Measurements from ENCODE around the gene RPRD1B. TPM values are rescaled to one million over a fixed set of nuclear protein-coding genes. Genes with fewer than 3 reads are reported as not detected.

The RPRD1B gene
- total and polyA plus RNA-seq, 2 of the 13 experiments (the other 11 are each of a cell fraction or from before 2014, with no cell fraction given), result 31.1 to 41.5 TPM

GRCh38 chr20:38044685-38045084, 11.1 kb downstream of the RPRD1B start (continued):
- TF ChIP-seq, protein P1, sequence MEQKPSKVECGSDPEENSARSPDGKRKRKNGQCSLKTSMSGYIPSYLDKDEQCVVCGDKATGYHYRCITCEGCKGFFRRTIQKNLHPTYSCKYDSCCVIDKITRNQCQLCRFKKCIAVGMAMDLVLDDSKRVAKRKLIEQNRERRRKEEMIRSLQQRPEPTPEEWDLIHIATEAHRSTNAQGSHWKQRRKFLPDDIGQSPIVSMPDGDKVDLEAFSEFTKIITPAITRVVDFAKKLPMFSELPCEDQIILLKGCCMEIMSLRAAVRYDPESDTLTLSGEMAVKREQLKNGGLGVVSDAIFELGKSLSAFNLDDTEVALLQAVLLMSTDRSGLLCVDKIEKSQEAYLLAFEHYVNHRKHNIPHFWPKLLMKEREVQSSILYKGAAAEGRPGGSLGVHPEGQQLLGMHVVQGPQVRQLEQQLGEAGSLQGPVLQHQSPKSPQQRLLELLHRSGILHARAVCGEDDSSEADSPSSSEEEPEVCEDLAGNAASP (CRISPR knock-in tag; IDR thresholded peaks at IDR 0.05; ENCODE audit: borderline replicate concordance), result no peak
- no peak for TF ChIP-seq STAT6 (CRISPR knock-in tag; IDR thresholded peaks at IDR 0.05; ENCODE audit: borderline replicate concordance)
- TF ChIP-seq MAZ (IDR thresholded peaks at IDR 0.05; ENCODE audit: borderline replicate concordance, low read depth, low read length), result no peak
- no peak for TF ChIP-seq MAZ (CRISPR knock-in tag; IDR thresholded peaks at IDR 0.05; ENCODE audit: low read depth)
- no peak for TF ChIP-seq FOSL1 (CRISPR knock-in tag; IDR thresholded peaks at IDR 0.05; ENCODE audit: borderline replicate concordance)

DNA sequence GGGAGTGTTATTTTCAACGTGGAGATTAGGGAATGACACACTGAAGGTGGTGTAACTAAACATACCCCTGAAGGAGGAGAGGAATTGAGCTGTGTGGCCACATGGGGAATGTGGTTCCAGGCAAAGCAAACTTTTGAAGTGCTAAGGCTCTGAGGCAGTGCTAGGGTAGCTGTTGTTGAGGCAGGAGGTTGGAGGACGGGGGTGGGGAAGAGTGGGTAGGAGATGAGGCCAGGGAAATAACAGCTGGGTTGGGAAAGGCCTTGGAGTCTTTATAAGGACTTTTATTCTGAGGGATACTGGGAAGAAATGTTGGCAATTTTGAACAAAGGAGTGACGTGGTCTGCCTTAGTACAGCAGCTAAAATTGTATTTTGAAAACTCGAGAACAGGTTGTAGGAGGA, 13.0 kb downstream of the RPRD1B start:
- peaks cover 30 to 90% of the 10 kb centered on the region in 2 experiments for H3K36me3 ChIP-seq (replicated peaks in 1 of 2; ENCODE audit: control insufficient read depth in 1 of 2, insufficient read depth in 2 of 2, low read length in 2 of 2)
- no peaks in the 10 kb centered on the region for H3K27me3 ChIP-seq (ENCODE audit: control insufficient read depth in 1 of 2, insufficient read depth in 2 of 2, low read length in 2 of 2)
- H3K4me1 ChIP-seq (ENCODE audit: insufficient read depth, low read length), result peaks cover 18% of the 10 kb centered on the region
- H3K9ac ChIP-seq (ENCODE audit: insufficient read depth, low read depth, low read length), result no peak overlapping the region
- H4K20me1 ChIP-seq (ENCODE audit: insufficient read depth, low read length), result peaks cover 3% of the 10 kb centered on the region; the same call in 1 of the 2 replicates
- ChIA-PET POLR2A (no interaction called here), CTCF (ENCODE audit: low intra/inter-chr PET ratio, low total read pairs) (no interaction called here)
- TF ChIP-seq RBM22 (optimal IDR thresholded peaks at IDR 0.05; ENCODE audit: low read length) (peak; percentile 61), ZNF296 (CRISPR knock-in tag; conservative IDR thresholded peaks at IDR 0.05) (no peak), POLR2AphosphoS5 (IDR thresholded peaks at IDR 0.05; ENCODE audit: low read depth, low read length) (0 out of 2 replicates have a peak, but pooled peaks have one; percentile 25)
- TF ChIP-seq, protein P2, sequence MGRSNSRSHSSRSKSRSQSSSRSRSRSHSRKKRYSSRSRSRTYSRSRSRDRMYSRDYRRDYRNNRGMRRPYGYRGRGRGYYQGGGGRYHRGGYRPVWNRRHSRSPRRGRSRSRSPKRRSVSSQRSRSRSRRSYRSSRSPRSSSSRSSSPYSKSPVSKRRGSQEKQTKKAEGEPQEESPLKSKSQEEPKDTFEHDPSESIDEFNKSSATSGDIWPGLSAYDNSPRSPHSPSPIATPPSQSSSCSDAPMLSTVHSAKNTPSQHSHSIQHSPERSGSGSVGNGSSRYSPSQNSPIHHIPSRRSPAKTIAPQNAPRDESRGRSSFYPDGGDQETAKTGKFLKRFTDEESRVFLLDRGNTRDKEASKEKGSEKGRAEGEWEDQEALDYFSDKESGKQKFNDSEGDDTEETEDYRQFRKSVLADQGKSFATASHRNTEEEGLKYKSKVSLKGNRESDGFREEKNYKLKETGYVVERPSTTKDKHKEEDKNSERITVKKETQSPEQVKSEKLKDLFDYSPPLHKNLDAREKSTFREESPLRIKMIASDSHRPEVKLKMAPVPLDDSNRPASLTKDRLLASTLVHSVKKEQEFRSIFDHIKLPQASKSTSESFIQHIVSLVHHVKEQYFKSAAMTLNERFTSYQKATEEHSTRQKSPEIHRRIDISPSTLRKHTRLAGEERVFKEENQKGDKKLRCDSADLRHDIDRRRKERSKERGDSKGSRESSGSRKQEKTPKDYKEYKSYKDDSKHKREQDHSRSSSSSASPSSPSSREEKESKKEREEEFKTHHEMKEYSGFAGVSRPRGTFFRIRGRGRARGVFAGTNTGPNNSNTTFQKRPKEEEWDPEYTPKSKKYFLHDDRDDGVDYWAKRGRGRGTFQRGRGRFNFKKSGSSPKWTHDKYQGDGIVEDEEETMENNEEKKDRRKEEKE (IDR thresholded peaks at IDR 0.05), result no peak
- H3K9me3 ChIP-seq (ENCODE audit: low read length), result no peaks in the 10 kb centered on the region
- 92% methylated on average over 4 of the region's 4 CpGs for WGBS (ENCODE audit: low lambda C conversion rate)
- ATAC-seq, result peak; percentile 25; the same call in 2 of the 3 replicates
- no peak overlapping the region for H3K4me2 ChIP-seq (ENCODE audit: low read depth, low read length)
- DNase-seq (ENCODE audit: low spot score), result no peak
- no peak overlapping the region for H3K4me3 ChIP-seq (replicated peaks in 1 of 3; ENCODE audit: insufficient read depth in 1 of 3, low read depth in 2 of 3, low read length in 3 of 3)
- FAIRE-seq, result no peak
- intact Hi-C loops (cut with micrococcal nuclease; ENCODE audit: unreplicated experiment), result no loop called here
- in situ Hi-C loops (cut with HindIII; ENCODE audit: extremely low pct_ligation_motif_present, low pct_unique_long_range_greater_than_20kb), result no loop called here
- H3K27ac ChIP-seq (ENCODE audit: extremely low read length, insufficient read depth, low read length), result no peak overlapping the region
- no peak overlapping the region for H2AFZ ChIP-seq (ENCODE audit: low read length)
- BruUV-seq (replicated peaks), result no TSS peak
- H3K79me2 ChIP-seq (ENCODE audit: insufficient read depth, low read length), result peaks cover 88% of the 10 kb centered on the region
